ENCODE results near the gene TOB1. TPM values are rescaled to one million over a fixed set of nuclear protein-coding genes. Genes with fewer than 3 reads are reported as not detected.
"Not testable (repeated sequence)": the region's sequence is repeated elsewhere in the genome, so short reads cannot be mapped to it uniquely, and the experiment has no call there.

The TOB1 gene
- total RNA-seq, 1 donor from 2014 or later = 18.8 TPM

GRCh38 chr17:50864747-50865059, 1.5 kb downstream of the TOB1 start:
- H3K27me3 Mint-ChIP-seq = no peaks in the 10 kb centered on the region
- TF ChIP-seq CTCF (IDR thresholded peaks at IDR 0.05) = no peak
- ChIA-PET CTCF (interaction anchor here (2.7 to 4.5 kb wide), 2 partner anchors 12 to 92 kb away, joined by 10 to 37 read pairs; no protein-coding TSS in a partner anchor), POLR2A (interaction anchor here (1.0 to 5.8 kb wide), 8 partner anchors 11 to 146 kb away, joined by 4 to 205 read pairs (median 38); partner anchors contain the start of gene LUC7L3)
- ATAC-seq (ENCODE audit: low read depth) (no peak), DNase-seq (no peak)
- no peaks in the 10 kb centered on the region for H3K9me3 Mint-ChIP-seq
- intact Hi-C loops (cut with micrococcal nuclease) = loop anchor here (1.0 to 5.0 kb wide), 4 partner anchors 12 to 303 kb away; partner anchors contain the start of gene NME2
- H3K4me3 Mint-ChIP-seq = peak overlapping the region; percentile 99
- H3K4me1 Mint-ChIP-seq = peaks cover 40% of the 10 kb centered on the region
- peaks cover 34% of the 10 kb centered on the region for H3K36me3 Mint-ChIP-seq (ENCODE audit: low read depth)
- peak overlapping the region; percentile 98 for H3K27ac Mint-ChIP-seq

GRCh38 chr17:50863931-50864330, 2.2 kb downstream of the TOB1 start:
- H3K27me3 Mint-ChIP-seq = no peaks in the 10 kb centered on the region
- no peak overlapping the region for H3K4me3 Mint-ChIP-seq

GRCh38 chr17:50863221-50863843, 2.8 kb downstream of the TOB1 start:
- Mint-ChIP-seq H3K36me3 (ENCODE audit: low read depth) (peaks cover 34% of the 10 kb centered on the region), H3K9me3 (no peaks in the 10 kb centered on the region), H3K4me1 (peaks cover 35% of the 10 kb centered on the region), H3K27ac (no peak overlapping the region), H3K4me3 (no peak overlapping the region), H3K27me3 (no peaks in the 10 kb centered on the region)
- CTCF ChIA-PET = interaction anchor here (0.5 to 4.5 kb wide), 6 partner anchors 10 to 135 kb away, joined by 3 to 37 read pairs (median 4); no protein-coding TSS in a partner anchor
- ATAC-seq (ENCODE audit: low read depth) (no peak), DNase-seq (no peak)
- POLR2A ChIA-PET = interaction anchor here (0.6 to 5.8 kb wide), 5 partner anchors 9 to 727 kb away, joined by 3 to 205 read pairs (median 4); partner anchors contain the start of gene SPATA20
- intact Hi-C loops (cut with micrococcal nuclease) = loop anchor here (1.0 kb wide), 1 partner anchor 93 kb away; no protein-coding TSS in a partner anchor
- TF ChIP-seq CTCF (IDR thresholded peaks at IDR 0.05) = no peak

More at GRCh38 chr17:50863931-50864330, 2.2 kb downstream of the TOB1 start:
- H3K9me3 Mint-ChIP-seq = no peaks in the 10 kb centered on the region
- H3K27ac Mint-ChIP-seq = no peak overlapping the region
- TF ChIP-seq CTCF (IDR thresholded peaks at IDR 0.05) = no peak
- DNase-seq (no peak), ATAC-seq (ENCODE audit: low read depth) (no peak)
- peaks cover 34% of the 10 kb centered on the region for H3K36me3 Mint-ChIP-seq (ENCODE audit: low read depth)
- ChIA-PET CTCF (interaction anchor here (0.6 to 4.5 kb wide), 5 partner anchors 11 to 135 kb away, joined by 3 to 37 read pairs (median 5); no protein-coding TSS in a partner anchor), POLR2A (interaction anchor here (0.6 to 5.8 kb wide), 3 partner anchors 10 to 728 kb away, joined by 3 to 205 read pairs (median 4); partner anchors contain the start of gene SPATA20)
- peaks cover 39% of the 10 kb centered on the region for H3K4me1 Mint-ChIP-seq
- intact Hi-C loops (cut with micrococcal nuclease) = loop anchor here (1.0 kb wide), 1 partner anchor 92 kb away; no protein-coding TSS in a partner anchor

- ATAC-seq (ENCODE audit: low read depth) (no peak), DNase-seq (no peak)
- POLR2A ChIA-PET = interaction anchor here (0.9 kb wide), 1 partner anchor 11 kb away, joined by 4 read pairs; no protein-coding TSS in a partner anchor
- no peak overlapping the region for H3K27ac Mint-ChIP-seq
- no peaks in the 10 kb centered on the region for H3K9me3 Mint-ChIP-seq
- intact Hi-C loops (cut with micrococcal nuclease) = no loop called here
- H3K4me3 Mint-ChIP-seq = no peak overlapping the region
- no peaks in the 10 kb centered on the region for H3K27me3 Mint-ChIP-seq
- H3K36me3 Mint-ChIP-seq (ENCODE audit: low read depth) = peaks cover 28% of the 10 kb centered on the region
- H3K4me1 Mint-ChIP-seq = peaks cover 24% of the 10 kb centered on the region
- CTCF ChIA-PET = interaction anchor here (1.5 to 4.5 kb wide), 4 partner anchors 9 to 95 kb away, joined by 6 to 37 read pairs (median 11); no protein-coding TSS in a partner anchor
- TF ChIP-seq CTCF (IDR thresholded peaks at IDR 0.05) = no peak
Observed at GRCh38 chr17:50861822-50862528, 4.2 kb downstream of the TOB1 start.

- H3K27ac Mint-ChIP-seq = no peak overlapping the region
- CTCF ChIA-PET = interaction anchor here (1.5 to 1.6 kb wide), 2 partner anchors 9 to 96 kb away, joined by 6 to 12 read pairs; no protein-coding TSS in a partner anchor
- intact Hi-C loops (cut with micrococcal nuclease) = no loop called here
- no peak for TF ChIP-seq CTCF (IDR thresholded peaks at IDR 0.05)
- H3K4me3 Mint-ChIP-seq = no peak overlapping the region
- peaks cover 24% of the 10 kb centered on the region for H3K4me1 Mint-ChIP-seq
- H3K36me3 Mint-ChIP-seq (ENCODE audit: low read depth) = peaks cover 24% of the 10 kb centered on the region
- POLR2A ChIA-PET = no interaction called here
- DNase-seq (no peak), ATAC-seq (ENCODE audit: low read depth) (no peak)
- no peaks in the 10 kb centered on the region for H3K9me3 Mint-ChIP-seq
- no peaks in the 10 kb centered on the region for H3K27me3 Mint-ChIP-seq
Observed at GRCh38 chr17:50861334-50861676, 4.8 kb downstream of the TOB1 start.

GRCh38 chr17:50859727-50860126, 6.4 kb downstream of the TOB1 start:
- H3K27ac Mint-ChIP-seq; intact Hi-C loops (cut with micrococcal nuclease); H3K27me3 Mint-ChIP-seq; H3K9me3 Mint-ChIP-seq; DNase-seq; H3K4me3 Mint-ChIP-seq; CTCF ChIA-PET; ATAC-seq (ENCODE audit: low read depth): not testable (repeated sequence)
- POLR2A ChIA-PET = interaction anchor here (0.8 kb wide), 1 partner anchor 47 kb away, joined by 8 read pairs; no protein-coding TSS in a partner anchor
- Mint-ChIP-seq H3K36me3 (ENCODE audit: low read depth) (peaks cover 21% of the 10 kb centered on the region), H3K4me1 (peaks cover 18% of the 10 kb centered on the region)
